IPS-18c (cell line): ENCODE results near the gene CDC42EP4.

Experiments
- H3K4me3 ChIP-seq: 2 replicates; pipeline ENCODE4 v1.7.0; 2013; ENCODE audit warnings: low read depth, mild to moderate bottlenecking, low read length, moderate library complexity; ENCODE audit not compliant: insufficient read depth
- H3K9me3 ChIP-seq: one replicate; pipeline ENCODE4 v1.6.1; 2013; ENCODE audit warnings: mild to moderate bottlenecking, low read length, moderate library complexity; ENCODE audit not compliant: control insufficient read depth, insufficient read depth

CDC42EP4 gene

GRCh38 chr17:73255671-73256181 is 56.1 kb downstream of the CDC42EP4 start:
- Histone ChIP-seq H3K4me3 (no peak overlapping the region), H3K9me3 (no peaks in the 10 kb centered on the region)

GRCh38 chr17:73251871-73252270 is 59.9 kb downstream of the CDC42EP4 start:
- H3K4me3 ChIP-seq: no peak overlapping the region
- H3K9me3 ChIP-seq: no peaks in the 10 kb centered on the region

GRCh38 chr17:73250851-73251640 is 60.8 kb downstream of the CDC42EP4 start:
- H3K4me3 ChIP-seq: no peak overlapping the region

GRCh38 chr17:73249700-73250099 is 62.1 kb downstream of the CDC42EP4 start:
- Histone ChIP-seq H3K9me3 (no peaks in the 10 kb centered on the region), H3K4me3 (no peak overlapping the region)

More at GRCh38 chr17:73250851-73251640, 60.8 kb downstream of the CDC42EP4 start:
- no peaks in the 10 kb centered on the region for H3K9me3 ChIP-seq

GRCh38 chr17:73248532-73248931 is 63.3 kb downstream of the CDC42EP4 start:
- Histone ChIP-seq H3K4me3 (no peak overlapping the region), H3K9me3 (no peaks in the 10 kb centered on the region)

GRCh38 chr17:73247726-73248125 is 64.1 kb downstream of the CDC42EP4 start:
- Histone ChIP-seq H3K4me3 (no peak overlapping the region), H3K9me3 (no peaks in the 10 kb centered on the region)

- no peaks in the 10 kb centered on the region for H3K9me3 ChIP-seq
- H3K4me3 ChIP-seq: no peak overlapping the region
Observed at GRCh38 chr17:73240561-73240960, 71.2 kb downstream of the CDC42EP4 start.

GRCh38 chr17:73237714-73238113 is 74.1 kb downstream of the CDC42EP4 start:
- Histone ChIP-seq H3K9me3 (no peaks in the 10 kb centered on the region), H3K4me3 (no peak overlapping the region)

GRCh38 chr17:73234736-73235135 is 77.1 kb downstream of the CDC42EP4 start:
- Histone ChIP-seq H3K9me3 (no peaks in the 10 kb centered on the region), H3K4me3 (no peak overlapping the region)
